22Rv1 (cell line): Measurements from ENCODE around the gene ADAM8.

Experiments used
- CTCF ChIP-seq: fragments of 450-650 bp; IDR thresholded peaks from 2 replicates; pipeline ENCODE4 v1.5.1; 2017; ENCODE audit warnings: mild to moderate bottlenecking
- ZFX ChIP-seq: fragments of 450-650 bp; IDR thresholded peaks from 2 replicates; pipeline ENCODE4 v1.6.1; 2017; ENCODE audit warnings: antibody characterized with exemption, borderline replicate concordance

- TF ChIP-seq CTCF (no peak), ZFX (no peak)
Measured at GRCh38 chr10:133218891-133219290, 57.8 kb downstream of the ADAM8 start.
